GM19452 (cell line): Measurements from ENCODE around the gene RBM43.

Experiments used
- ATAC-seq: cut with Tn5 transposase; IDR thresholded peaks from one replicate; pipeline ENCODE4 v1.9.1; 2021; ENCODE audit not compliant: unreplicated experiment

The RBM43 gene

DNA sequence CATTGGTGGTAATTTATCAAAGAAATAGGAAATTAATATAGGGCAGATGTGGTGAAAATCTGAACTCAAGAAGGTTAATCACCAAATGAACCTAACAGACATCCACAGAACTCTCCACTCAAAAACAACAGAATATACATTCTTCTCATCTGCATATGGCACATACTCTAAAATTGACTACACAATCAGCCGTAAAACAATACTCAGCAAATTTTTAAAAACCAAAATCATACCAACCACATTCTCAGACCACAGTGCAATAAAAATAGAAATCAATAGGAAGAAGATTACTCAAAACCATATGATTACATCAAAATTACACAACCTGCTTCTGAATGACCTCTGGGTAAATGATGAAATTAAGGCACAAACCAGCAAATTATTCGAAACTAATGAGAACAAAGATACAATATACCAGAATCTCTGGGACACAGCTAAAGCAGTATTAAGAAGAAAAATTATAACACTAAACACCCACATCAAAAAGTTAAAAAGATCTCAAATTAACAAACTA is 31.0 kb downstream of the RBM43 start:
- ATAC-seq, result no peak

GRCh38 chr2:151228847-151229512 is 32.7 kb downstream of the RBM43 start:
- ATAC-seq, result no peak

GRCh38 chr2:151217343-151217742 is 44.3 kb downstream of the RBM43 start:
- ATAC-seq, result no peak

- no peak for ATAC-seq
These were observed 54.6 kb downstream of the RBM43 start for GRCh38 chr2:151207100-151207499.

GRCh38 chr2:151206446-151206968 is 55.2 kb downstream of the RBM43 start:
- ATAC-seq, result no peak

- ATAC-seq, result no peak
These were observed 56.1 kb downstream of the RBM43 start for GRCh38 chr2:151205571-151205970.

- ATAC-seq, result no peak
These were observed 56.9 kb downstream of the RBM43 start for GRCh38 chr2:151204756-151205155.

DNA sequence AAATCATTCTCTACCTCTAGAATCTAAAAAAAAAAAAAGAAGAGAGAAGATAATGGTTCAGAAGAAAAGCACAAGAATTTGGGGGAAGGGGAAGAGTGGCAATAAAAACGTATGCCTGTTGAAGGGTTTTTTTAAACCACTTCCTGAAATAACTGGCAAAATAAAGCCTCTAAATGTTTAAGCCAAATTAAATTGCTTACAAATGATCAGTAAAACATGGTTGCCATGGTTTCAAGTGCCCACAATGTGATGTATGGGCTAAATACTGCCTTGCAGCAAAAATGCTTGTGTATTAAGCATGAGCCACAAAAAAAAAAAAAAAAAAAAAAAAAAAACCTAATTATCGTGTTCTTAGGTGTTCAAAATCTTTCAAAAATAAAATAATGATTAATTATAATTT is 60.8 kb downstream of the RBM43 start:
- ATAC-seq, result no peak

DNA sequence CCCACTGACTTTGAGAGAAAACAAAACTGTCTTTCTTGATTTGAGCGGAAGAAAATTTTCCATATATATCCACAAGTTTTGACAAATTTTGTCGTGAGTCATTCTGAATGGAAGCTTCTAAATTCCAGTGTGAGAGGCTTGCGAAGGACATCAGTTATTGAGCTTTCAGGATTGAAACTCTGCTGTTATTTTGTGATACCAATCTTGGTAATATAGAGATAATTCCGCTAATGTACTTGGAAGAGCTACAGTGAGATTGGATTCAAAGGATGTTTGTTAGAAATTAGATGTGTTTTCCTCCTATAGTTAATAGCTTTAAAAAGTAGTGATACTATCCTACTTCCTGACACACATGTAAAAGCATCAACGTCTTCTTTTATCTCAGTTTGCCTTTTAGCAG is 61.4 kb downstream of the RBM43 start:
- no peak for ATAC-seq

- ATAC-seq, result no peak
These were observed 63.0 kb downstream of the RBM43 start for GRCh38 chr2:151198645-151199044.
